NOMO-1 treated with dmso at 0.1 percent for 144 hours (cell line): ENCODE measurements around the gene ABCB1.
"Not testable (repeated sequence)": the region's sequence is repeated elsewhere in the genome, so short reads cannot be mapped to it uniquely, and the experiment has no call there.

ENCODE experiments used
- DNase-seq: peaks from one replicate; lab custom pipeline; 2025; ENCODE audit not compliant: unreplicated experiment; lab: John Stamatoyannopoulos, UW

The ABCB1 gene

GRCh38 chr7:87474533-87475358 lies 125.9 kb downstream of the ABCB1 start:
- peak; percentile 94 for DNase-seq

GRCh38 chr7:87473986-87474385 lies 126.7 kb downstream of the ABCB1 start:
- DNase-seq, result no peak

- DNase-seq, result no peak
These were observed 127.5 kb downstream of the ABCB1 start for GRCh38 chr7:87473192-87473591.

- DNase-seq, result no peak
These were observed 129.2 kb downstream of the ABCB1 start for GRCh38 chr7:87471473-87471872.

GRCh38 chr7:87469204-87469603 lies 131.5 kb downstream of the ABCB1 start:
- not testable (repeated sequence) for DNase-seq

- DNase-seq, result not testable (repeated sequence)
These were observed 135.2 kb downstream of the ABCB1 start for GRCh38 chr7:87465534-87465880.

- DNase-seq, result not testable (repeated sequence)
These were observed 135.7 kb downstream of the ABCB1 start for GRCh38 chr7:87464830-87465533.

GRCh38 chr7:87463982-87464381 lies 136.7 kb downstream of the ABCB1 start:
- DNase-seq, result no peak

GRCh38 chr7:87460444-87460843 lies 140.2 kb downstream of the ABCB1 start:
- not testable (repeated sequence) for DNase-seq

- DNase-seq, result no peak
These were observed 140.7 kb downstream of the ABCB1 start for GRCh38 chr7:87459941-87460340.

- no peak for DNase-seq
These were observed 142.5 kb downstream of the ABCB1 start for GRCh38 chr7:87458148-87458547.

GRCh38 chr7:87456247-87456646 lies 144.4 kb downstream of the ABCB1 start:
- DNase-seq, result no peak
